Glutamatergic neuron (in vitro differentiated cells): ENCODE data around the gene C2CD3. TPM values are rescaled to one million over a fixed set of nuclear protein-coding genes. Genes with fewer than 3 reads are reported as not detected.

Experiments
- DNase-seq: peaks from one replicate; pipeline ENCODE4 v3.0.0; 2022
- H3K27ac Mint-ChIP-seq: one replicate; pipeline ENCODE4 v1.8.0; 2020; ENCODE audit warnings: mild to moderate bottlenecking, mixed read lengths, inconsistent platforms; ENCODE audit not compliant: unreplicated experiment
- H3K27me3 Mint-ChIP-seq: one replicate; pipeline ENCODE4 v1.8.0; 2020; ENCODE audit warnings: mild to moderate bottlenecking, moderate library complexity, mixed read lengths, inconsistent platforms; ENCODE audit not compliant: unreplicated experiment
- H3K36me3 Mint-ChIP-seq: one replicate; pipeline ENCODE4 v1.8.0; 2020; ENCODE audit warnings: mild to moderate bottlenecking, mixed read lengths, inconsistent platforms; ENCODE audit not compliant: unreplicated experiment
- H3K4me1 Mint-ChIP-seq: one replicate; pipeline ENCODE4 v1.8.0; 2020; ENCODE audit warnings: mild to moderate bottlenecking, low read depth, mixed read lengths, inconsistent platforms; ENCODE audit not compliant: unreplicated experiment
- H3K4me3 Mint-ChIP-seq: one replicate; pipeline ENCODE4 v1.8.0; 2020; ENCODE audit warnings: mild to moderate bottlenecking, mixed read lengths, inconsistent platforms; ENCODE audit not compliant: unreplicated experiment
- H3K9me3 Mint-ChIP-seq: one replicate; pipeline ENCODE4 v1.8.0; 2020; ENCODE audit warnings: mild to moderate bottlenecking, moderate library complexity, mixed read lengths, inconsistent platforms; ENCODE audit not compliant: unreplicated experiment
- total RNA-seq: library from RNA; stranded (reverse); fragmentation: NEBNext Ultra II Directional; extraction: Animal tissue kit (Norgen Biotek cat#: 25700); gene quantifications from one replicate; pipeline ENCODE4 v1.2.1, GENCODE V29; 2021; ENCODE audit not compliant: unreplicated experiment
- TF ChIP-seq, protein P1 (sequence below): fragments of 200-600 bp; sonication (generic); IDR thresholded peaks from one replicate; pipeline ENCODE4 v1.5.0; 2021; ENCODE audit not compliant: partially characterized antibody, unreplicated experiment

C2CD3 gene
- total RNA-seq, 1 donor from 2014 or later = 182 TPM

DNA sequence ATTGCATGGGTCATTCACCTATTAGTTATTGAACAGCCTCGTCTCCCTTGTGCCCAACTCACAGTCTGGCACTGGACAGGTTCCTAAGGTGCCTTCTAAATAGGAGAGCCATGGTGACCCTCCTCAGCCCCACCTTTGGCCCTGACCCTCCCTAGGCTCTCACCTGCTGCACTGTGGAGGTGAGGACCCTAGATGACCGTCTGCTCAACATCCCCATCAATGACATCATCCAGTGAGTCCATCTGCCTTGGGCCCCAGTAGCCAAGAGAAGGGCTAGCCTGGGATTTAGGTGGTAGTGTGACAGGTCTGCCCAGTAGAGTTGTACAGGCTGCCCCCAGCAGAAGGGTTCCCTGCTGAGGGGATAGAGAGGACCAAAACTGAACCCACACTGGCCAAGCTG is 201.7 kb downstream of the C2CD3 start:
- peaks cover 5% of the 10 kb centered on the region for H3K36me3 Mint-ChIP-seq
- DNase-seq = no peak
- TF ChIP-seq, protein P1, sequence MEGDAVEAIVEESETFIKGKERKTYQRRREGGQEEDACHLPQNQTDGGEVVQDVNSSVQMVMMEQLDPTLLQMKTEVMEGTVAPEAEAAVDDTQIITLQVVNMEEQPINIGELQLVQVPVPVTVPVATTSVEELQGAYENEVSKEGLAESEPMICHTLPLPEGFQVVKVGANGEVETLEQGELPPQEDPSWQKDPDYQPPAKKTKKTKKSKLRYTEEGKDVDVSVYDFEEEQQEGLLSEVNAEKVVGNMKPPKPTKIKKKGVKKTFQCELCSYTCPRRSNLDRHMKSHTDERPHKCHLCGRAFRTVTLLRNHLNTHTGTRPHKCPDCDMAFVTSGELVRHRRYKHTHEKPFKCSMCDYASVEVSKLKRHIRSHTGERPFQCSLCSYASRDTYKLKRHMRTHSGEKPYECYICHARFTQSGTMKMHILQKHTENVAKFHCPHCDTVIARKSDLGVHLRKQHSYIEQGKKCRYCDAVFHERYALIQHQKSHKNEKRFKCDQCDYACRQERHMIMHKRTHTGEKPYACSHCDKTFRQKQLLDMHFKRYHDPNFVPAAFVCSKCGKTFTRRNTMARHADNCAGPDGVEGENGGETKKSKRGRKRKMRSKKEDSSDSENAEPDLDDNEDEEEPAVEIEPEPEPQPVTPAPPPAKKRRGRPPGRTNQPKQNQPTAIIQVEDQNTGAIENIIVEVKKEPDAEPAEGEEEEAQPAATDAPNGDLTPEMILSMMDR = no peak
- no peaks in the 10 kb centered on the region for H3K9me3 Mint-ChIP-seq
- peaks cover 2% of the 10 kb centered on the region for H3K27me3 Mint-ChIP-seq
- H3K4me3 Mint-ChIP-seq = no peak overlapping the region
- H3K4me1 Mint-ChIP-seq = peaks cover 9% of the 10 kb centered on the region
- H3K27ac Mint-ChIP-seq = no peak overlapping the region

DNA sequence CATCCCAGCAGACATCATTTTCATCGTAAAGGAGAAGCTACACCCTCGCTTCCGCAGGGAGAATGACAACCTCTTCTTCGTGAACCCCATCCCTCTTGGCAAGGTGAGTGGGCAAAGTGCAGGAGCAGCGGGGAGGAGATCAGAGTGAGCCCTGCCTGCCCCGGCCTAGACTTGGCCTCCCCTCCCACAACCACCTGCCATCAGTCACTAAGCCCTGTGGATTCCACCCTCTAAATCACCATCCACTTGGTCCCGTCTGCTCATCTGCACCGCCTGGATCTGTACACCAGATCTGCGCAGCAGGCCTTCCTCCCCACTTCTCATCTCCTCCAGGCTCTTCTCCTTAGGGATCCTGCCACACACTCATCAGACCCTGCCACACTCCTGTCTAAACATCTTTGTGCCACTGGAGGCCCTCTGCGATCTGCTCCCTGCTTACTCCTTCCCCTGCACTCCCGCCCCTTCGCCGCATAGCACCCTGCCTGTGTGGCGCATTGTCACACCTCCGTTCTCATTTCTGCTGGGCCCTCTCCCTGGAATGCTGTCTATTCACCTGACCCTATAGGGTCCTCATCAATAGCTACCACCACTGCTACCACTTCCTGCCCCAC is 202.3 kb downstream of the C2CD3 start:
- TF ChIP-seq, protein P1 = no peak
- Mint-ChIP-seq H3K4me1 (peaks cover 9% of the 10 kb centered on the region), H3K9me3 (no peaks in the 10 kb centered on the region), H3K36me3 (peaks cover 5% of the 10 kb centered on the region), H3K27ac (no peak overlapping the region), H3K4me3 (peak overlapping the region; percentile 5), H3K27me3 (peaks cover 2% of the 10 kb centered on the region)
- no peak for DNase-seq

DNA sequence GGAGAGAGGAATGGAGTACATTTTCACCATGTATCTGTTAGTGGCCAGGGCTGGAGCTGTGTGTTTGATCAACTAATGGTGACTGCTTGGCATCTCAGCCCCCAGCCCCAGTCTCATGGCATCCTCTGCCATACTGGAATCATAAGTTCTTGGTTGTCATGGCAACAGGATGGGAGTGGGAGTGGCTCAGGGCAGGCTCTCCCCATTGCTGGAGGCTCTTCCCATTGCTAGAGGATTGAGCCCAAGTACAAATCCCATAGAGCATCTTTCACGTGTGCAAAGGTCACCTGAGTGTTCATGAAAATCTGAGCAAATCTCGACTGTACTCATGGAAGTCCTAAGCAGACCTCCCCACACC is 205.1 kb downstream of the C2CD3 start:
- DNase-seq = no peak
- Mint-ChIP-seq H3K9me3 (no peaks in the 10 kb centered on the region), H3K27me3 (peaks cover 4% of the 10 kb centered on the region), H3K4me3 (no peak overlapping the region), H3K27ac (no peak overlapping the region), H3K36me3 (peaks cover 5% of the 10 kb centered on the region), H3K4me1 (peaks cover 9% of the 10 kb centered on the region)
- TF ChIP-seq, protein P1 = no peak

DNA sequence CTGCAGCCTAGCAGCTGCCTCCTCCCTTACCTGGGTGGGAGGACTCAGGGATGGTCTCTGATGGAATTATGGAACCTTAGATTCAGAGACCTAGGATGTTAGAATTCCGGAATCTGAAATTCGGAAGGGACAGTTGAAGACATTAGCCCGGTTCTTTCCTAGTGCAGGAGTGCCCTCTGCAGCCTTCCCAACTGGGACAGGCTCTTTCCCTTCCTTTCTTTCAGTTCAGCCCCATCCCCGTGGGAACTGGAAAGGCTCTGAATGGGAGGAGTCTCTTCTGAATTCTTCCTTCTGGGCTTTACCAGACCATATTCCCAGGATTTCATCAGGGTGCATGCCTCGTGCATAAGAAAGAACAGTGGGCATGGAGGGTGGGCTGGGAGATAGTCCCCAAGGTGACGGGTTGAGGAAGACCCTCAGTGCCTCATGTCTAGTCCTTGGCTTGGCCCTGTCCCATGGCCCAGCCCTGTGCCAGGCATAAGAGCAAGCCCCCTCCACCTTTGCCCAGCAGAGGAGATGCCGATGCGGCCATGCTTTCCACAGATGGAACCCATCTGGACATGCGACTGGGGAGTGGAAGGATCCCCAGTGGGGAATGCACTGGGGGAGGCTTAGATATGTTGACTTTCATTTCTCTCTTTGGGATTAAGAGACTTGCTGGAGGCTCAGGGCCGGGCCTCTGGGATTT is 205.6 kb downstream of the C2CD3 start:
- no peaks in the 10 kb centered on the region for H3K9me3 Mint-ChIP-seq
- peak; percentile 36 for DNase-seq
- peaks cover 5% of the 10 kb centered on the region for H3K36me3 Mint-ChIP-seq
- peak overlapping the region; percentile 85 for H3K4me3 Mint-ChIP-seq
- peaks cover 4% of the 10 kb centered on the region for H3K27me3 Mint-ChIP-seq
- H3K27ac Mint-ChIP-seq = peak overlapping the region; percentile 33
- TF ChIP-seq, protein P1 = no peak
- H3K4me1 Mint-ChIP-seq = peaks cover 9% of the 10 kb centered on the region

DNA sequence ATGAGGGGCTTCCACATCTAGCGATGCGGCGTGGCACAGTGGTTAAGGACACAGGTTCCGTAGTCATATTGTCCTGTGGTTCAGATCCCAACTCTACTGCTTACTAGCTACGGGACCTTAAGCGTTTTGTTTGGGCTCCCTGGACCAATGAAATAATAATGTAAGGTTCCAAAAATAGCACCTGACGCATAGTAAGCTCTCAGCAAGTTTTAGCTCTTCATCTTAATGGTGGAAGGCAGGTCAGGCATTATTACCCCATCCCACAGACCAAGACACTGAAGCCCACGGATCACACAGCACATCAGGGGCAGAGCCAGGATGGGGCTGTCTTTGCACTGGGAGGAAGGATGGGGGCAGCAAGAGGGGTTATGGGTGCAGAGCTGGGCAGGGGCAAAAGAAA is 206.9 kb downstream of the C2CD3 start:
- TF ChIP-seq, protein P1 = no peak
- peaks cover 4% of the 10 kb centered on the region for H3K27me3 Mint-ChIP-seq
- H3K9me3 Mint-ChIP-seq = no peaks in the 10 kb centered on the region
- peaks cover 9% of the 10 kb centered on the region for H3K4me1 Mint-ChIP-seq
- DNase-seq = no peak
- peaks cover 3% of the 10 kb centered on the region for H3K36me3 Mint-ChIP-seq
- H3K4me3 Mint-ChIP-seq = no peak overlapping the region
- H3K27ac Mint-ChIP-seq = no peak overlapping the region
